CD14-positive monocyte (primary cell): ENCODE measurements around the gene CDH8. TPM values are rescaled to one million over a fixed set of nuclear protein-coding genes. Genes with fewer than 3 reads are reported as not detected.

Experiments
- DNase-seq, 3 donors: peaks; one replicate each; pipeline ENCODE4 v3.0.0-alpha.2; 2011 to 2022
- H2AFZ ChIP-seq: 2 replicates; pipeline ENCODE4 v1.6.0; 2012; ENCODE audit warnings: mild to moderate bottlenecking, low read depth, low read length, inconsistent platforms; ENCODE audit not compliant: insufficient read depth, poor library complexity, severe bottlenecking
- H3K27ac ChIP-seq, 2 donors: 1 replicate in 1 of 2; 2 replicates in 1 of 2; pipeline ENCODE4 v1.5.1; 2012 to 2013; ENCODE audit warnings: low read length in 2 of 2, control low read depth in 1 of 2, inconsistent platforms in 1 of 2, low read depth in 1 of 2, mild to moderate bottlenecking in 1 of 2
- H3K27me3 ChIP-seq, 2 donors: one replicate each; pipeline versions ENCODE4 v1.6.0 to v1.6.1; 2011 to 2013; ENCODE audit warnings: low read length in 2 of 2; ENCODE audit not compliant: control insufficient read depth in 2 of 2, insufficient read depth in 2 of 2
- H3K36me3 ChIP-seq, 2 donors: replicated peaks in 1 of 2; 1 replicate in 1 of 2; 2 replicates in 1 of 2; pipeline versions ENCODE4 v1.5.1 to v1.6.1; 2012 to 2013; ENCODE audit warnings: low read length in 2 of 2, control low read depth in 1 of 2, inconsistent platforms in 1 of 2, mild to moderate bottlenecking in 1 of 2; ENCODE audit not compliant: insufficient read depth in 2 of 2, control insufficient read depth in 1 of 2
- H3K4me1 ChIP-seq, 2 donors: 1 replicate in 1 of 2; 2 replicates in 1 of 2; pipeline versions ENCODE4 v1.5.1 to v1.6.1; 2012 to 2013; ENCODE audit warnings: low read length in 2 of 2, control low read depth in 1 of 2, inconsistent platforms in 1 of 2, mild to moderate bottlenecking in 1 of 2, moderate library complexity in 1 of 2; ENCODE audit not compliant: insufficient read depth in 2 of 2, control insufficient read depth in 1 of 2
- H3K4me2 ChIP-seq: replicated peaks from 2 replicates; pipeline ENCODE3; 2012; ENCODE audit warnings: low read length, moderate library complexity, mild to moderate bottlenecking; ENCODE audit not compliant: poor library complexity, severe bottlenecking; ENCODE audit errors: extremely low read depth
- H3K4me3 ChIP-seq, 3 experiments: fragments of 200-600 bp in 1 of 3; sonication (generic) in 1 of 3; replicated peaks in 1 of 3; 1 replicate in 2 of 3; 2 replicates in 1 of 3; pipeline ENCODE4 v1.5.1; 2011 to 2013; ENCODE audit warnings: low read length in 3 of 3, mild to moderate bottlenecking in 3 of 3, control low read depth in 2 of 3, low read depth in 2 of 3, inconsistent platforms in 1 of 3, moderate library complexity in 1 of 3
- H3K79me2 ChIP-seq: 2 replicates; pipeline ENCODE4 v1.6.0; 2012; ENCODE audit warnings: mild to moderate bottlenecking, control low read depth, inconsistent platforms, low read length, moderate library complexity; ENCODE audit not compliant: insufficient read depth
- H3K9ac ChIP-seq: 2 replicates; pipeline ENCODE4 v1.6.0; 2017; ENCODE audit warnings: low read length, mild to moderate bottlenecking; ENCODE audit not compliant: insufficient read depth, poor library complexity, severe bottlenecking
- H3K9me3 ChIP-seq, 2 donors: replicated peaks in 1 of 2; 1 replicate in 1 of 2; 2 replicates in 1 of 2; pipeline versions ENCODE4 v1.5.1 to v1.6.1; 2012 to 2013; ENCODE audit warnings: low read length in 2 of 2, control low read depth in 1 of 2; ENCODE audit not compliant: control insufficient read depth in 1 of 2, insufficient read depth in 1 of 2
- H4K20me1 ChIP-seq: 2 replicates; pipeline ENCODE4 v1.6.0; 2012; ENCODE audit warnings: mild to moderate bottlenecking, low read length, control low read depth, moderate library complexity; ENCODE audit not compliant: insufficient read depth
- H3K27ac Mint-ChIP-seq, 7 donors: one replicate each; pipeline ENCODE4 v1.8.0; 2020; ENCODE audit warnings: mild to moderate bottlenecking in 7 of 7, mixed read lengths in 7 of 7, moderate library complexity in 6 of 7, inconsistent platforms in 2 of 7
- H3K27me3 Mint-ChIP-seq, 3 donors: one replicate each; pipeline ENCODE4 v1.8.0; 2021 to 2022; ENCODE audit warnings: low read depth in 3 of 3, mild to moderate bottlenecking in 3 of 3, mixed read lengths in 3 of 3, moderate library complexity in 3 of 3, inconsistent platforms in 1 of 3
- H3K36me3 Mint-ChIP-seq, 2 donors: one replicate each; pipeline ENCODE4 v1.8.0; 2020; ENCODE audit warnings: mixed read lengths in 2 of 2, inconsistent platforms in 1 of 2, mild to moderate bottlenecking in 1 of 2
- H3K4me1 Mint-ChIP-seq: one replicate; pipeline ENCODE4 v1.8.0; 2020; ENCODE audit warnings: mild to moderate bottlenecking, mixed read lengths
- H3K4me3 Mint-ChIP-seq, 2 donors: one replicate each; pipeline ENCODE4 v1.8.0; 2020; ENCODE audit warnings: mild to moderate bottlenecking in 2 of 2, mixed read lengths in 2 of 2, moderate library complexity in 1 of 2
- H3K9me3 Mint-ChIP-seq, 7 donors: one replicate each; pipeline ENCODE4 v1.8.0; 2020 to 2022; ENCODE audit warnings: mixed read lengths in 7 of 7, mild to moderate bottlenecking in 6 of 7, moderate library complexity in 6 of 7, inconsistent platforms in 2 of 7
- CTCF ChIP-seq: fragments of 200-600 bp; IDR thresholded peaks from one replicate; pipeline ENCODE4 v1.8.0; 2022; ENCODE audit warnings: antibody characterized with exemption, mild to moderate bottlenecking
- WGBS: methylation state at CpG from one replicate; pipeline ENCODE4 v1.1.5; 2013; ENCODE audit warnings: missing lambda C conversion rate; ENCODE audit not compliant: insufficient coverage; 5-methylcytosine and 5-hydroxymethylcytosine counted together
- intact Hi-C, 2 donors: fragments of 100-400 bp; cut with micrococcal nuclease; formaldehyde crosslinking; loops; one replicate each; pipeline versions ENCODE4 v1.15.0 to v1.15.1; 2023
- polyA plus RNA-seq, 3 donors: library from polyadenylated mRNA; depleted of rRNA in 1 of 3; unstranded in 2 of 3; stranded (reverse) in 1 of 3; fragments of 300-500 nt in 2 of 3; fragments of >200 nt in 1 of 3; fragmentation: Illumina TruSeq in 2 of 3; gene quantifications; 1 replicate in 2 of 3; 2 replicates in 1 of 3; pipeline ENCODE4 v1.2.3, GENCODE V29; 2012 to 2021

CDH8 gene
- polyA plus RNA-seq, 3 donors, result not detected

DNA sequence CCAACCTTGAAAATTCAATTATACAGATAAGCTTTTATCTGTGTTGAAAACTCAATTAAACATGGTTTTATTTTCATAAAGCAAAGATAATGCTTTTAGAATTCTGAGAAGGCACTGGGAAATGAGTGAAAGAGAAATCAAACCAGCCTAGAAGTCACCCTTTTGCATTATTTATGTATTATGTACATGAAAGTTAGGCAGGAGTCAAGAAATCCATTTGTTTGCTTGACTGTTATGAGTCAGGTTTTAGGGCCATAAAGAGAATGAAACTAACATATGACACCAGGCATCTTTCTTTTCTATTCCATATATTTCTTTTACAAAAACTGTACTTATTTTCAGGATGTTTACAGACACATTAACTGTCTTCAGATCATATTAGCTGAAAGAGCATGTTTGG is 23.3 kb upstream of the CDH8 start:
- Histone ChIP-seq H4K20me1 (no peaks in the 10 kb centered on the region), H3K36me3 (no peaks in the 10 kb centered on the region), H3K9me3 (no peaks in the 10 kb centered on the region), H3K4me1 (no peaks in the 10 kb centered on the region), H2AFZ (no peak overlapping the region), H3K27me3 (no peaks in the 10 kb centered on the region), H3K4me3 (no peak overlapping the region), H3K9ac (no peak overlapping the region), H3K79me2 (no peaks in the 10 kb centered on the region), H3K27ac (no peak overlapping the region), H3K4me2 (no peak overlapping the region)
- no peaks in the 10 kb centered on the region for H3K4me1 Mint-ChIP-seq
- H3K36me3 Mint-ChIP-seq, result no peaks in the 10 kb centered on the region
- H3K9me3 Mint-ChIP-seq, result no peaks in the 10 kb centered on the region
- peaks cover 0 to 3% (median 0%) of the 10 kb centered on the region in 3 donors for H3K27me3 Mint-ChIP-seq
- intact Hi-C loops, result no loop called here
- H3K4me3 Mint-ChIP-seq, result no peak overlapping the region
- DNase-seq, result no peak
- no peak overlapping the region for H3K27ac Mint-ChIP-seq
- no peak for TF ChIP-seq CTCF

DNA sequence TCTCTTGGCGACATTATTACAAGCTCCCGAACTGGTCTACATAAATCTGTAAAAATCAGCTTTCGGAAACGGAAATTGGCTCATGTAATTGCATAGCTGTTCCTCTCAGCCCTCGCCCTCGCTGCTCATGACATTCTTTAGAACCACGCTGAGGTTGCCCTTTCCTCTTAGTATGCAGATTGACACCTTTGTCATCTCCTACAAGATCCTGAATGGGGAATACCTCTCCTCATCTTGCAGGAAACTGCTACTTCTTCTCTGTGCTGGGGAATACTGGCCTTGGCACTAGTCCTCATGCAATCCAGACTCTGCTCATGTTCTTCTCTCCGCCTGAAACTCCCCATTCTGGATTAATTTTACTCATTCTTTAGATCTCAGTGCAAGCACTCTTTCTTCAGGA is 22.2 kb upstream of the CDH8 start:
- peaks cover 0 to 3% (median 0%) of the 10 kb centered on the region in 3 donors for H3K27me3 Mint-ChIP-seq
- no peaks in the 10 kb centered on the region for H3K36me3 Mint-ChIP-seq
- H3K36me3 ChIP-seq, result no peaks in the 10 kb centered on the region
- intact Hi-C loops, result no loop called here
- no peaks in the 10 kb centered on the region for H3K79me2 ChIP-seq
- no peak for TF ChIP-seq CTCF
- no peaks in the 10 kb centered on the region for H3K9me3 ChIP-seq
- no peak overlapping the region for H2AFZ ChIP-seq
- no peak overlapping the region for H3K4me3 ChIP-seq
- no peaks in the 10 kb centered on the region for H3K9me3 Mint-ChIP-seq
- no peaks in the 10 kb centered on the region for H3K4me1 Mint-ChIP-seq
- no peaks in the 10 kb centered on the region for H4K20me1 ChIP-seq
- no peak overlapping the region for H3K27ac ChIP-seq
- DNase-seq, result no peak
- 74% methylated on average over 8 of the region's 8 CpGs for WGBS
- no peak overlapping the region for H3K4me3 Mint-ChIP-seq
- no peak overlapping the region for H3K27ac Mint-ChIP-seq
- no peaks in the 10 kb centered on the region for H3K27me3 ChIP-seq
- H3K9ac ChIP-seq, result no peak overlapping the region
- no peaks in the 10 kb centered on the region for H3K4me1 ChIP-seq
- H3K4me2 ChIP-seq, result no peak overlapping the region
